ENCODE measurements around the gene STPG2. TPM values are rescaled to one million over a fixed set of nuclear protein-coding genes. Genes with fewer than 3 reads are reported as not detected.

STPG2 gene
- total RNA-seq, 1 donor from 2014 or later = not detected

DNA sequence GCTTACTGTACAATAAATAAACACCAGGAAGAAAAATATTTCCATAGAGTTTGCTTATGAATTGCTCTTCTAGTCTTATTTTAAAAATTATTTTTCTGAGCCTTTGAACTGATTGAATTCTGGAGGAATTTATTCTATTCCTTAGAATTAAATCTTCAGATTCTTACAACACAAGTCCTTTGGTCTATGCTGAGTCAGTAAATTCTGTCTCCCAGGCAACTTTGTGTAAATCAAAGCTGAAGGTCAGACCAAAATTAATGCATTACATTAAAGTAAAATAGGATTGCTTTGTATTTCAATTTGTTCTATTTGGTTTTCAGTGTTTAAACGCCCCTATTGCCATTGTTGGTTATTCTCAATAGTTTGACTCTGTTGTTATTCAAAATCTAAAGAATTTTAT, 26.8 kb upstream of the STPG2 start:
- DNase-seq (ENCODE audit: low spot score in 2 of 2) = no peak
- Histone ChIP-seq H3K36me3 (no peaks in the 10 kb centered on the region), H3K27me3 (no peaks in the 10 kb centered on the region), H3K4me3 (no peak overlapping the region), H3K27ac (no peak overlapping the region), H3K4me1 (no peaks in the 10 kb centered on the region), H3K9me3 (no peaks in the 10 kb centered on the region)
- intact Hi-C loops (cut with DNase I) = no loop called here
- TF ChIP-seq, protein P1, sequence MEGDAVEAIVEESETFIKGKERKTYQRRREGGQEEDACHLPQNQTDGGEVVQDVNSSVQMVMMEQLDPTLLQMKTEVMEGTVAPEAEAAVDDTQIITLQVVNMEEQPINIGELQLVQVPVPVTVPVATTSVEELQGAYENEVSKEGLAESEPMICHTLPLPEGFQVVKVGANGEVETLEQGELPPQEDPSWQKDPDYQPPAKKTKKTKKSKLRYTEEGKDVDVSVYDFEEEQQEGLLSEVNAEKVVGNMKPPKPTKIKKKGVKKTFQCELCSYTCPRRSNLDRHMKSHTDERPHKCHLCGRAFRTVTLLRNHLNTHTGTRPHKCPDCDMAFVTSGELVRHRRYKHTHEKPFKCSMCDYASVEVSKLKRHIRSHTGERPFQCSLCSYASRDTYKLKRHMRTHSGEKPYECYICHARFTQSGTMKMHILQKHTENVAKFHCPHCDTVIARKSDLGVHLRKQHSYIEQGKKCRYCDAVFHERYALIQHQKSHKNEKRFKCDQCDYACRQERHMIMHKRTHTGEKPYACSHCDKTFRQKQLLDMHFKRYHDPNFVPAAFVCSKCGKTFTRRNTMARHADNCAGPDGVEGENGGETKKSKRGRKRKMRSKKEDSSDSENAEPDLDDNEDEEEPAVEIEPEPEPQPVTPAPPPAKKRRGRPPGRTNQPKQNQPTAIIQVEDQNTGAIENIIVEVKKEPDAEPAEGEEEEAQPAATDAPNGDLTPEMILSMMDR (IDR thresholded peaks at IDR 0.05) = no peak

DNA sequence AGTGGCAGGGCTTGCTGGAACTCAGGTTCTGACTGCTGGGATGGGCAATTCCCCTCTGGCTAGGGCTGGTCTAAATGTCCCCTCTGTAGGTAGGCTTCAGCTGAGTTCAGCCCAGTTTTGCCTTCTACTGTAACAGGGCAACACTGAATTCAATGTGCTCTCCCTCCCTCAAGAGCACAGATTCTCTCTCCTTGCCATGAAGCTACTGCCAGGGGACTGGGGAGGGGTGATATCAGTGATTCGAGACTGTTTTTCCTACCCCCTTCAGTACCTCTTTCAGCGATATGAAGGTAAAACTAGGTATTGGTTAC, 23.4 kb upstream of the STPG2 start:
- H3K27ac ChIP-seq = no peak overlapping the region
- DNase-seq (ENCODE audit: low spot score in 2 of 2) = no peak
- no peaks in the 10 kb centered on the region for H3K4me1 ChIP-seq
- TF ChIP-seq, protein P1 (IDR thresholded peaks at IDR 0.05) = no peak
- no peaks in the 10 kb centered on the region for H3K9me3 ChIP-seq
- no peaks in the 10 kb centered on the region for H3K36me3 ChIP-seq
- intact Hi-C loops (cut with DNase I) = no loop called here
- H3K27me3 ChIP-seq = no peaks in the 10 kb centered on the region
- H3K4me3 ChIP-seq = no peak overlapping the region

DNA sequence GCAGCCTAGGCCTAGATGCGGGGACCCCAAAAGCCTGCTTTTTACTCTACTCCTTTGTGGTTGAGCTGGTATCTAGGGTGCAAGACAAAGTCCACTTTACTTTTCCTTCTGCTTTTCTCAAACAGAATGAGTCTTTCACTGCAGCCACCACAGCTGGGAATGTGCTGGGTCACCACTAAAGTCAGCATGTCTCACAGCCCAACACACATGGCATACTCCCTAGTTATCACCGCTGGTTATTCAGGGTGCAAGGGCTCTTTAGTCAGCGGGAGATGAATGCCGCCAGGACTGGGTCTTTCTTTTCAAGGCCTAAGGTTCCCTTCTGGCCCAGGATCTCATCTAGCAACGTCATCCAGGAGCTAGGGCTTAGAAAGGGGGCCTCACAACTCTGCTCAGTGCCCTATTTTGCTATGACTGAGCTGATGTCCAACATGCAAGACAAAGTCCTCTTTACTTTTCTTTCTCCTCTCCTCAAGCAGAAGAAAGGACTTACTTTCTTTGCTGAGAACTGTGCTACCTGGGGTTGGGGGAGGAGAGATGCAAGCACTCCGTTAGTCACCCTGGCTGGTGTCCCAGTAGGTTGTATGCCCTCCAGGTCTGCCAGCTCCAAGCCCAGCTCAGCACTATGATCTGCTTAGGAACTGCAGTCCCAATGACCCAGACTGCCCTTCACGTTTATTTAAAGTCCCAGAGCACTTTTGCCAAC, 22.9 kb upstream of the STPG2 start:
- no peak overlapping the region for H3K27ac ChIP-seq
- H3K4me1 ChIP-seq = no peaks in the 10 kb centered on the region
- no peaks in the 10 kb centered on the region for H3K36me3 ChIP-seq
- no peak overlapping the region for H3K4me3 ChIP-seq
- H3K27me3 ChIP-seq = no peaks in the 10 kb centered on the region
- TF ChIP-seq, protein P1 (IDR thresholded peaks at IDR 0.05) = no peak
- no peak for DNase-seq (ENCODE audit: low spot score in 2 of 2)
- intact Hi-C loops (cut with DNase I) = no loop called here
- no peaks in the 10 kb centered on the region for H3K9me3 ChIP-seq

DNA sequence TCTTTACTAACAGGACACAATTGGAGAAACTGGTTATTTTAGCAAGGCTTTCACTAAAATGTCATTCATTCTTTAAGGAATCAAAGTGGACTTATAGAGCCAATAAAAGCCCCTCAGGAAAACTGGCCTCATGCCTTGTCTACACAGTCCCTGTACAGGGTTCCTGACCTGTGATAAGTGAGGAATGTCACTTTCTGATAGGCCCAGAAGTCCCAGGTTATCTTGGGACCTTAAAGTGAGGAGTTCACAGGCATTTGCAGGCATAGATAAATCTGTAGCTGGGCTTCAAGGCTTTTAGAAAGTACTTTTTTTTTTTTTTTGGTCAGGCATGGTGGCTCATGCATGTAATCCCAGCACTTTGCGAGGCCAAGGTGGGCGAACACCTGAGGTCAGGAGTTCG, 19.4 kb upstream of the STPG2 start:
- TF ChIP-seq, protein P1 (IDR thresholded peaks at IDR 0.05) = no peak
- no peak overlapping the region for H3K4me3 ChIP-seq
- H3K4me1 ChIP-seq = no peaks in the 10 kb centered on the region
- H3K9me3 ChIP-seq = no peaks in the 10 kb centered on the region
- H3K36me3 ChIP-seq = no peaks in the 10 kb centered on the region
- no peak overlapping the region for H3K27ac ChIP-seq
- intact Hi-C loops (cut with DNase I) = no loop called here
- DNase-seq (ENCODE audit: low spot score in 2 of 2) = no peak
- H3K27me3 ChIP-seq = no peaks in the 10 kb centered on the region

DNA sequence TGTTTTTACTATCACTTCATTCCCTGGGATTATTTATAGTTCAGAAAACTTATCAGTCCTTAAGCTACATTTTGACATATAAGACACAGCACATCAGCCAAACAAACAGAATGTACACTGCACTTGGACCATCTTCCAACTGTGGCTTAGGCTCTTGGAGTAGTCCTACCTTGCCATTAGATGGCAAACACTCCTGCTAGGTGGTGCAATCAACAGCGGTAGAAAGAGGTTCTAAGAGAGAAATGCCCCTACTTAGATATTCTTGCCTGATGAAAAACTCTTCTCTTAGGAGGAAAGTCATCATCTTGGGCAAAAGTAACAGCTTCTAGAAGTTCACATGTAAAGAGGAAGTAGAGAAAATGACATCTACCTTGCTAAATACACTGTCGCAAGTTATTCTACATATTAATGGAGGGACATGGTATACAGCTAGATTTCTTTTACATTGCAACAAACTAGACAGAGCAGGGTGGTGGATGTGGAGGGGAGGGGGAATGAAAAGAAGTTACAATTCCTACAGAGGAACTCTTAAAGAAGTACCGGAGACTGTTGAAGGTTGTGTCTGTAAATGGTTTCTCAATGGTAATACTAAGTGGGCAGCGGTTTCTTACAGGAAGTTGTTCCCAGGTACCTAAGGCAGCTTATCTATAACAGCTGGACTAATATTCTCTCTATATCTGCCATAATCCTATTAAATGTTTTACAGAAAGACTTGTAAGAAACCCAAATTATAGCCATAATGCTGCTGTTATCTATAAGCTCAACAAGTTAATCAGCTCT, 8.1 kb upstream of the STPG2 start:
- DNase-seq (ENCODE audit: low spot score in 2 of 2) = no peak
- TF ChIP-seq, protein P1 (IDR thresholded peaks at IDR 0.05) = no peak

More for the DNA sequence above, 8.1 kb upstream of the STPG2 start:
- Histone ChIP-seq H3K27ac (no peak overlapping the region), H3K4me3 (no peak overlapping the region), H3K27me3 (no peaks in the 10 kb centered on the region), H3K9me3 (no peaks in the 10 kb centered on the region), H3K36me3 (no peaks in the 10 kb centered on the region), H3K4me1 (no peaks in the 10 kb centered on the region)
- intact Hi-C loops (cut with DNase I) = no loop called here
